ENCODE data around the gene TEX48.

TEX48 gene

GRCh38 chr9:114693248-114693855 lies 11.4 kb upstream of the TEX48 start:
- TF ChIP-seq EZH2phosphoT487 (conservative IDR thresholded peaks at IDR 0.05; ENCODE audit: low read length), result no peak
- TF ChIP-seq, protein P1, sequence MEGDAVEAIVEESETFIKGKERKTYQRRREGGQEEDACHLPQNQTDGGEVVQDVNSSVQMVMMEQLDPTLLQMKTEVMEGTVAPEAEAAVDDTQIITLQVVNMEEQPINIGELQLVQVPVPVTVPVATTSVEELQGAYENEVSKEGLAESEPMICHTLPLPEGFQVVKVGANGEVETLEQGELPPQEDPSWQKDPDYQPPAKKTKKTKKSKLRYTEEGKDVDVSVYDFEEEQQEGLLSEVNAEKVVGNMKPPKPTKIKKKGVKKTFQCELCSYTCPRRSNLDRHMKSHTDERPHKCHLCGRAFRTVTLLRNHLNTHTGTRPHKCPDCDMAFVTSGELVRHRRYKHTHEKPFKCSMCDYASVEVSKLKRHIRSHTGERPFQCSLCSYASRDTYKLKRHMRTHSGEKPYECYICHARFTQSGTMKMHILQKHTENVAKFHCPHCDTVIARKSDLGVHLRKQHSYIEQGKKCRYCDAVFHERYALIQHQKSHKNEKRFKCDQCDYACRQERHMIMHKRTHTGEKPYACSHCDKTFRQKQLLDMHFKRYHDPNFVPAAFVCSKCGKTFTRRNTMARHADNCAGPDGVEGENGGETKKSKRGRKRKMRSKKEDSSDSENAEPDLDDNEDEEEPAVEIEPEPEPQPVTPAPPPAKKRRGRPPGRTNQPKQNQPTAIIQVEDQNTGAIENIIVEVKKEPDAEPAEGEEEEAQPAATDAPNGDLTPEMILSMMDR (IDR thresholded peaks at IDR 0.05; ENCODE audit: insufficient read depth, low read length, poor library complexity, severe bottlenecking), result no peak
- Histone ChIP-seq H3K9me3 (ENCODE audit: insufficient read depth, low read length) (no peaks in the 10 kb centered on the region), H3K9ac (ENCODE audit: low read length) (no peak overlapping the region), H3K4me2 (ENCODE audit: low read depth, low read length, poor library complexity, severe bottlenecking) (no peak overlapping the region), H3F3A (ENCODE audit: insufficient read depth) (no peaks in the 10 kb centered on the region), H3K27me3 (ENCODE audit: low read length) (no peaks in the 10 kb centered on the region), H3K36me3 (ENCODE audit: low read length) (no peaks in the 10 kb centered on the region), H3K9me2 (replicated peaks; ENCODE audit: insufficient read depth, low read length) (no peaks in the 10 kb centered on the region), H3K79me2 (ENCODE audit: insufficient read depth, low read length) (no peaks in the 10 kb centered on the region), H3K27ac (ENCODE audit: low read depth, low read length) (no peak overlapping the region), H3K4me3 (ENCODE audit: insufficient read depth, low read length, poor library complexity, severe bottlenecking) (no peak overlapping the region), H4K20me1 (ENCODE audit: low read depth, low read length) (no peaks in the 10 kb centered on the region), H2AFZ (ENCODE audit: low read depth, low read length, severe bottlenecking) (no peak overlapping the region)

DNA sequence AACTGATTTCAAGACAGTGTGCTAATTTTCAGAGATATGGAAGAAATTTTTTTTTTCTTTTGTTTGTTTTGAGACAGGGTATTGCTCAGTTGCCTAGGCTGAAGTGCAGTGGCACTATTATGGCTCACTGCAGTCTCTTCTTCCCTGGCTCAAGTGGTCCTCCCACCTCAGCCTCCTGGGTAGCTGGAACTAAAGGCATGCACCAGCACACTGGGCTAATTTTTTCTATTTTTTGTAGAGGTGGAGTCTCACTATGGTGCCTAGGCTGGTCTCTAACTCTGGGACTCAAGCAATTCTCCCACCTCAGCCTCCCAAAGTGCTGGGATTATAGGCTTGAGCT lies 9.9 kb upstream of the TEX48 start:
- Histone ChIP-seq H3K9ac (ENCODE audit: low read length) (no peak overlapping the region), H3K27me3 (ENCODE audit: low read length) (no peaks in the 10 kb centered on the region), H4K20me1 (ENCODE audit: low read depth, low read length) (no peaks in the 10 kb centered on the region), H3K79me2 (ENCODE audit: insufficient read depth, low read length) (no peaks in the 10 kb centered on the region), H3K36me3 (ENCODE audit: low read length) (no peaks in the 10 kb centered on the region), H3K27ac (ENCODE audit: low read depth, low read length) (no peak overlapping the region), H3K4me2 (ENCODE audit: low read depth, low read length, poor library complexity, severe bottlenecking) (no peak overlapping the region), H3F3A (ENCODE audit: insufficient read depth) (no peaks in the 10 kb centered on the region), H2AFZ (ENCODE audit: low read depth, low read length, severe bottlenecking) (no peak overlapping the region), H3K9me2 (replicated peaks; ENCODE audit: insufficient read depth, low read length) (no peaks in the 10 kb centered on the region), H3K4me3 (ENCODE audit: insufficient read depth, low read length, poor library complexity, severe bottlenecking) (no peak overlapping the region), H3K9me3 (ENCODE audit: insufficient read depth, low read length) (no peaks in the 10 kb centered on the region)
- TF ChIP-seq, protein P1 (IDR thresholded peaks at IDR 0.05; ENCODE audit: insufficient read depth, low read length, poor library complexity, severe bottlenecking), result no peak
- no peak for TF ChIP-seq EZH2phosphoT487 (conservative IDR thresholded peaks at IDR 0.05; ENCODE audit: low read length)

- Histone ChIP-seq H3K9me3 (ENCODE audit: insufficient read depth, low read length) (no peaks in the 10 kb centered on the region), H3K4me2 (ENCODE audit: low read depth, low read length, poor library complexity, severe bottlenecking) (no peak overlapping the region), H3K27me3 (ENCODE audit: low read length) (no peaks in the 10 kb centered on the region), H2AFZ (ENCODE audit: low read depth, low read length, severe bottlenecking) (no peak overlapping the region), H4K20me1 (ENCODE audit: low read depth, low read length) (no peaks in the 10 kb centered on the region), H3K9ac (ENCODE audit: low read length) (no peak overlapping the region), H3K36me3 (ENCODE audit: low read length) (no peaks in the 10 kb centered on the region), H3K79me2 (ENCODE audit: insufficient read depth, low read length) (no peaks in the 10 kb centered on the region), H3K4me3 (ENCODE audit: insufficient read depth, low read length, poor library complexity, severe bottlenecking) (no peak overlapping the region), H3K9me2 (replicated peaks; ENCODE audit: insufficient read depth, low read length) (no peaks in the 10 kb centered on the region), H3F3A (ENCODE audit: insufficient read depth) (no peaks in the 10 kb centered on the region), H3K27ac (ENCODE audit: low read depth, low read length) (no peak overlapping the region)
- TF ChIP-seq, protein P1 (IDR thresholded peaks at IDR 0.05; ENCODE audit: insufficient read depth, low read length, poor library complexity, severe bottlenecking), result no peak
- no peak for TF ChIP-seq EZH2phosphoT487 (conservative IDR thresholded peaks at IDR 0.05; ENCODE audit: low read length)
Measured at GRCh38 chr9:114691046-114691955, 9.3 kb upstream of the TEX48 start.

All from SU-DHL-6 (cell line).